GM13977 (cell line): Measurements from ENCODE around the gene OXSR1.

ENCODE experiments used
- DNase-seq: peaks from one replicate; pipeline ENCODE4 v3.0.0; 2012; ENCODE audit warnings: low spot score
- in situ Hi-C: fragments of 300-500 bp; cut with MboI; formaldehyde crosslinking; loops from one replicate; pipeline ENCODE4 v1.12.0; 2022; ENCODE audit warnings: low sequenced_read_pairs, low pct_unique_long_range_greater_than_20kb, mixed read lengths, inconsistent platforms; ENCODE audit not compliant: unreplicated experiment
- TF ChIP-seq, protein P1 (sequence below): IDR thresholded peaks from 2 replicates; pipeline ENCODE4 v1.5.1; 2012; ENCODE audit warnings: mild to moderate bottlenecking, control low read depth; ENCODE audit not compliant: insufficient read depth; ENCODE audit errors: extremely low read depth, missing control alignments

Gene OXSR1

DNA sequence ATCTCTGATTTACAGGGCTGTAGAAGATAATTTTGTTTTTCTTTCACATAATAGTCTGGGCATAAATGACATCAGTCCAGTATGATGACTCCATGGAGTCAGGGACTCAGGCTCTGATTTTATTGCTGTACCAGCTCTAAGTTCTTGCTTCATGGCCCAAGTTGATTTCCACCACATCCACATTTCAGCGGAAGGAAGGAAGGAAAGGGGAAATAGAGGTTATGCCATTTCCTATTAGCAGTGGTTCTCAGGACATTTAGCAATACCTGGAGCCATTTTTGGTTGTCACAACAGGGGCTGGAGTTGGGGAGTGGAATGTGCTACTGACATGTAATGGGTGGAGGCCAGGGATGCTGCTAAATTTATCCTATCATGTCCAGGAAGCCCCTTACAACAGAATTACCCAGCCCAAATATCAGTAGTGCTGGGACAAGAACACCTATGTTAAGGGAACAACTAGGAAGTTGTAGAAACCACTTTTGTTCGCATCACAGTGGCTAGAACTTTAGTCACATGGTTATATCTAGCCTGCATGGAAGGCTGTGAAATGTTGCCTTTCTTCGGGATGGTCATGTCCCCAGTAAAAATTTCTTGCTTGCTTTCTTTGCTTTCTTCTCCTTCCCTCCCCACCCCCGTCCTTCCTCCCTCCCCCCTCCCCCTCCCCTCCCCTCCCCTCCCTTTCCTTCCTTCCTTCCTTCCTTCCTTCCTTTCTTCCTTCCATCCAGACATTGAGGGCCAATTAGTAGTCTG is 42.1 kb downstream of the OXSR1 start:
- no peak for DNase-seq
- TF ChIP-seq, protein P1, sequence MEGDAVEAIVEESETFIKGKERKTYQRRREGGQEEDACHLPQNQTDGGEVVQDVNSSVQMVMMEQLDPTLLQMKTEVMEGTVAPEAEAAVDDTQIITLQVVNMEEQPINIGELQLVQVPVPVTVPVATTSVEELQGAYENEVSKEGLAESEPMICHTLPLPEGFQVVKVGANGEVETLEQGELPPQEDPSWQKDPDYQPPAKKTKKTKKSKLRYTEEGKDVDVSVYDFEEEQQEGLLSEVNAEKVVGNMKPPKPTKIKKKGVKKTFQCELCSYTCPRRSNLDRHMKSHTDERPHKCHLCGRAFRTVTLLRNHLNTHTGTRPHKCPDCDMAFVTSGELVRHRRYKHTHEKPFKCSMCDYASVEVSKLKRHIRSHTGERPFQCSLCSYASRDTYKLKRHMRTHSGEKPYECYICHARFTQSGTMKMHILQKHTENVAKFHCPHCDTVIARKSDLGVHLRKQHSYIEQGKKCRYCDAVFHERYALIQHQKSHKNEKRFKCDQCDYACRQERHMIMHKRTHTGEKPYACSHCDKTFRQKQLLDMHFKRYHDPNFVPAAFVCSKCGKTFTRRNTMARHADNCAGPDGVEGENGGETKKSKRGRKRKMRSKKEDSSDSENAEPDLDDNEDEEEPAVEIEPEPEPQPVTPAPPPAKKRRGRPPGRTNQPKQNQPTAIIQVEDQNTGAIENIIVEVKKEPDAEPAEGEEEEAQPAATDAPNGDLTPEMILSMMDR = no peak
- in situ Hi-C loops = no loop called here

DNA sequence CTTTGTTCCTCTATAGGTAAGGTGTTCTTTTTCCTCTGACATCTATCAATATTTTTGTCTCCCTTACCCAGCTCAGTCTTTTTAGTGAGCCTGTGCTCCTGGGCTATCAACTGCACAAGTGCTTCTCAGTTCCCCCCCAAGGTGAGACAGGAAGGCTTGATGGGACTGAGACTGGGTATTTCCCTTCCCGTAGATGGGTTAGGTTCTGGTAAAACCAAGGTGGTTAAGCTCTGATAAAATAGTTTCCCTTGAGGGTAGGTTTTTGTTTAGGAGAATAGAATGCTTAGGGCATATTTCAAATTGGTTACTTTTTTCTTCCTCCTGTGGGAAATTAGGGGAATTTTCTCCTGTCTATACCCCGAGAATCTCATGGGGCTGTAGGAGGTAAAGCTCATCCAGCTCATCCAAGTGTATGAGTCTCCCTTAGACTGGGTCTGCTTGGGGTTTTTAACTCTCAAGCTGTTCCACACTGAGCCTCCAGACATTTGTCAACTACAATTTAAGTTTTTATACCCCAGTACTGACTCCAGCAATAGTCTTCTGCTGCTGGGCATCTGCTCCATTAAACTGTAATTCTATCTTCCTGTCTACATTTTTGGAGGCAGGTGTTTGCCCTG is 44.9 kb downstream of the OXSR1 start:
- in situ Hi-C loops = no loop called here
- peak; percentile 36 for DNase-seq
- TF ChIP-seq, protein P1 = no peak

DNA sequence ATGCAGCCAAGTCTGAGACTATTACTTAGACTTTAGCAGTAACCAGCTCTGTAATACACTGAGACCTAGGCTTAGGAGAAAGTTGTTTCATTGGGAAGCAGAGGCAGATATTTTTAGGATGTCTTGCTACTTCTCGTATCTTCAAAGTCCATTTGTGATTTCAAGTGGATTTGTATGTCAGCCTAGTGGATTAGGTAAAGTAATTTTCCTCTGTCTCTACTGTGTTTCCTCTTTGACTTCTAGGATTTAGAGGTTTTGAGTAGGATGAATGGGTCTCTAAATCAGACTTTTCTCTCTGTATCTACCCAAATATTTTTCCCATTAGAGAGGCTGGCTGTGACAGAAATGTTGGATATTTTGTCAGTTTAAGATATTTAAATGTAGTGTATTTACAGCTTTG is 46.8 kb downstream of the OXSR1 start:
- TF ChIP-seq, protein P1 = no peak
- in situ Hi-C loops = no loop called here

DNA sequence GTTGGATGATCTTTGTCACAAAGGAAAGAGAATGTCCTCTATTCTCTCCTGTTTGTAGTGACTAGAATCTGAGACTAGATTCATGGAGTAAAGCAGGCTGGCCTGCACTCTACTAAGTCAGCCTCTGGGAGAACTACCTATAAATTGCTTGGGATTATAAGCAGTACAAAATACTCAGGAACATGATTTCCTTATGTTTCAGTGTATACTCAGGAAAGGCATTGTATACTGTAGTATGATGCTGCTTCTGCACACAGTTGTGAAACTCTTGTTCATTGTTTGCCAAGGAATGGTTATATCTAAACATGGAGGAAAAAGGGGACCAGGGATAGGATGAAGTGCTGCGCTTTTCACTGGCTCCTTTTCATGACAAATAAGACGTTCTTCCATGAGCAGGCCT is 49.2 kb downstream of the OXSR1 start:
- TF ChIP-seq, protein P1 = no peak
- in situ Hi-C loops = no loop called here
- no peak for DNase-seq

More for the DNA sequence above, 46.8 kb downstream of the OXSR1 start:
- DNase-seq = no peak

DNA sequence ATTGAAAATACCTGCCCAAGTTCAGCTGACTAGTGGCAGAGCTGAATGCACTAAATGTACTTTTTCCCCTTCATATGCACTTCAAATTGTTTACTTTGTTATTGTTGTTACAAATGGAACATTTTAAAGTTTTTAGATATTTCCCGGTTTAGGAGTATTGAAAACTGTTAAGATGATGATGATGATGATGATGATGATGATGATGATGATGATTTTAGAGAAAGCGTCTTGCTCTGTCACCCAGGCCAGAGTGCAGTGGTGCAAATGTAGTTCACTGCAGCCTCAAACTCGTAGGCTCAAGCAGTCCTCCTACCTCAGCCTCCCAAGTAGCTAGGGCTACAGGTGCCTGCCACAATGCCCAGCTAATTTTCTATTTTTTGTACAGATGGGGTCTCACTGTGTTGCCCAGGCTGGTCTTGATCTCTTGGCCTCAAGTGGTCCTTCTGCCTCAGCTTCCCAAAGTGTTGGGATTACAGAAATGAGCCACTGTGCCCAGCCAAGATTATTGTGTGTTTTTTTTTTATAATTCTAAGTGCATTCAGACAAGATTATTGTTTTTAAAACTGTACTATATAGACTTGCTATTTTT is 54.4 kb downstream of the OXSR1 start:
- in situ Hi-C loops = no loop called here
- TF ChIP-seq, protein P1 = no peak
- no peak for DNase-seq

DNA sequence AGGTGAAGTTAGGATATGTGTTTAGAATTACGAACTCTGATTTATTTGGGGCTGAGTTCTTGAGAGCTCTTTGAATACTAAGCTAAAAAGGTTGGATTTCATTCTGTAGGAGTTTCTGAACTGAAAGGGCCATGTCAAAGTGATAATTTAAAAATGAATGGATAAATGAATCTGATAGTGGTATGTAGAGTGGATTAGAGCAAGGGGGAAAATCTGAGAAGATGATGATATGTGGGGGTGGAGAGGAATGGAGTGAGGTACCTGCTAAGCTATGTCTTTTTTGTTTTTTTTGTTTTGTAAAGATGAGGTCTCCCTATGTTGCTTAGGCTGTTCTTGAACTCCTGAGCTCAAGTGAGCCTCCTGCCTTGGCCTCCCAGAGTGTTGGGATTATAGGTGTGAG is 55.7 kb downstream of the OXSR1 start:
- no peak for DNase-seq
- in situ Hi-C loops = no loop called here
- TF ChIP-seq, protein P1 = no peak
